HepG2 (cell line): ENCODE data around the gene FNDC3A. TPM values are rescaled to one million over a fixed set of nuclear protein-coding genes. Genes with fewer than 3 reads are reported as not detected.

Experiments used
- ATAC-seq: fragments of 200-7000 bp; cut with Tn5 transposase; 3 replicates; pipeline ENCODE4 v1.9.1; 2020; ENCODE audit warnings: mild to moderate bottlenecking, moderate library complexity
- BruUV-seq: library from RNA; stranded (reverse); fragments of 400-500 nt; replicated peaks from 2 replicates; lab custom pipeline; 2021; lab: Mats Ljungman, UMichigan
- CTCF ChIA-PET: fragments of 300-600 bp; formaldehyde crosslinking; extraction: SDS; loops from one replicate; lab custom pipeline; 2021; ENCODE audit warnings: low total read pairs, inconsistent platforms, low intra/inter-chr PET ratio; lab: Yijun Ruan, JAX
- POLR2A ChIA-PET: fragments of 350-600 bp; sonication (Branson Sonifier 250); formaldehyde crosslinking; loops from one replicate; lab custom pipeline; 2020; ENCODE audit warnings: antibody characterized with exemption, inconsistent platforms; lab: Yijun Ruan, JAX
- DNase-seq: peaks from one replicate; pipeline ENCODE4 v3.0.0-alpha.2; 2015; ENCODE audit warnings: low spot score
- FAIRE-seq: peaks from 3 replicates; lab custom pipeline; 2011; peaks lifted over from hg19 to GRCh38; lab: Jason Lieb, UNC
- H2AFZ ChIP-seq: one replicate; pipeline ENCODE4 v1.6.1; 2011; ENCODE audit warnings: low read length, inconsistent platforms
- H3K27ac ChIP-seq: fragments of 300-600 bp; 3 replicates; pipeline ENCODE4 v1.8.0; 2011; ENCODE audit warnings: mixed run types, mild to moderate bottlenecking, mixed read lengths, low read length, inconsistent platforms; ENCODE audit not compliant: insufficient read depth; ENCODE audit errors: extremely low read length
- H3K27me3 ChIP-seq, 2 experiments: fragments of 200-600 bp in 1 of 2; 2 replicates in 1 of 2; 3 replicates in 1 of 2; pipeline versions ENCODE4 v1.6.0 to v1.8.0; 2011; ENCODE audit warnings: low read length in 2 of 2, mild to moderate bottlenecking in 2 of 2, moderate library complexity in 2 of 2, inconsistent platforms in 1 of 2; ENCODE audit not compliant: insufficient read depth in 2 of 2, control insufficient read depth in 1 of 2
- H3K36me3 ChIP-seq, 2 experiments: fragments of 200-600 bp in 1 of 2; replicated peaks in 1 of 2; 2 replicates in 1 of 2; 3 replicates in 1 of 2; pipeline versions ENCODE4 v1.5.1 to v1.8.0; 2011; ENCODE audit warnings: low read length in 2 of 2, inconsistent platforms in 1 of 2; ENCODE audit not compliant: insufficient read depth in 2 of 2, control insufficient read depth in 1 of 2
- H3K4me1 ChIP-seq: 2 replicates; pipeline ENCODE4 v1.5.1; 2012; ENCODE audit warnings: low read length, inconsistent platforms; ENCODE audit not compliant: insufficient read depth
- H3K4me2 ChIP-seq: 2 replicates; pipeline ENCODE4 v1.6.0; 2011; ENCODE audit warnings: low read depth, low read length, inconsistent platforms
- H3K4me3 ChIP-seq, 3 experiments: fragments of 200-600 bp in 1 of 3; sonication (generic), shearing (Covaris generic) in 1 of 3; replicated peaks in 1 of 3; 2 replicates each; pipeline ENCODE4 v1.5.1; 2011 to 2016; ENCODE audit warnings: low read length in 3 of 3, inconsistent platforms in 2 of 3, low read depth in 2 of 3, mild to moderate bottlenecking in 2 of 3, control low read depth in 1 of 3, mixed read lengths in 1 of 3; ENCODE audit not compliant: insufficient read depth in 1 of 3
- H3K79me2 ChIP-seq: one replicate; pipeline ENCODE4 v1.6.1; 2011; ENCODE audit warnings: low read length, inconsistent platforms; ENCODE audit not compliant: insufficient read depth
- H3K9ac ChIP-seq: 2 replicates; pipeline ENCODE4 v1.6.0; 2011; ENCODE audit warnings: mild to moderate bottlenecking, low read depth, low read length, inconsistent platforms; ENCODE audit not compliant: insufficient read depth
- H3K9me3 ChIP-seq: 2 replicates; pipeline ENCODE4 v1.5.1; 2012; ENCODE audit warnings: mild to moderate bottlenecking, low read length
- H4K20me1 ChIP-seq: 2 replicates; pipeline ENCODE4 v1.6.0; 2011; ENCODE audit warnings: inconsistent platforms, mild to moderate bottlenecking, low read length, moderate library complexity; ENCODE audit not compliant: insufficient read depth
- CBX1 ChIP-seq: IDR thresholded peaks from one replicate; pipeline ENCODE4 v1.6.1; 2016; ENCODE audit warnings: antibody characterized with exemption, low read depth
- CREB1 ChIP-seq, 2 experiments: fragments of 450-650 bp in 1 of 2; IDR thresholded peaks; 2 replicates each; pipeline ENCODE4 v1.6.1; 2016 to 2017; ENCODE audit warnings: control low read depth in 1 of 2, mild to moderate bottlenecking in 1 of 2, missing compliant biosample characterization in 1 of 2, missing genetic modification characterization in 1 of 2
- CTCF ChIP-seq: sonication (generic); formaldehyde crosslinking; IDR thresholded peaks from 2 replicates; pipeline ENCODE4 v1.5.0; 2020; ENCODE audit warnings: mild to moderate bottlenecking, missing genetic modification reagents, moderate library complexity
- EHMT2 ChIP-seq: fragments of 200-600 bp; sonication (generic); IDR thresholded peaks from 2 replicates; pipeline ENCODE4 v1.7.0; 2017; ENCODE audit warnings: antibody characterized with exemption, low read depth, low read length, borderline replicate concordance
- HHEX ChIP-seq: IDR thresholded peaks from 2 replicates; pipeline ENCODE4 v1.6.1; 2016; ENCODE audit warnings: control low read depth
- SMC3 ChIP-seq: IDR thresholded peaks from 2 replicates; pipeline ENCODE4 v1.6.1; 2011; ENCODE audit warnings: low read length, improper control_type of control experiment
- STAG1 ChIP-seq: sonication (generic); formaldehyde crosslinking; IDR thresholded peaks from 2 replicates; pipeline ENCODE4 v1.4.0; 2020; ENCODE audit warnings: missing genetic modification reagents
- STAT5B ChIP-seq: sonication (generic); formaldehyde crosslinking; IDR thresholded peaks from 2 replicates; pipeline ENCODE4 v1.4.0; 2020; ENCODE audit warnings: missing genetic modification reagents
- ZNF780A ChIP-seq: sonication (generic); formaldehyde crosslinking; IDR thresholded peaks from 2 replicates; pipeline ENCODE4 v1.8.0; 2022; ENCODE audit warnings: mild to moderate bottlenecking, missing genetic modification reagents, moderate library complexity
- in situ Hi-C: cut with HindIII; loops from 2 replicates; pipeline ENCODE4 v1.10.0; 2017; ENCODE audit warnings: low pct_unique_long_range_greater_than_20kb; ENCODE audit not compliant: extremely low pct_ligation_motif_present
- intact Hi-C: fragments of 100-400 bp; cut with micrococcal nuclease; formaldehyde crosslinking; loops from one replicate; pipeline ENCODE4 v1.10.0; 2022; ENCODE audit not compliant: unreplicated experiment
- polyA plus RNA-seq, 8 experiments: library from polyadenylated mRNA; depleted of rRNA in 3 of 8; stranded (reverse) in 7 of 8; unstranded in 1 of 8; fragments of >200 nt; fragmentation: Illumina TruSeq in 4 of 8; extraction: Trizol in 4 of 8; gene quantifications; 2 replicates each; pipeline versions ENCODE4 v1.2.1 to v1.2.3, GENCODE V29; 2011 to 2016; ENCODE audit warnings: low read depth in 4 of 8, missing spikeins in 1 of 8, mixed read lengths in 1 of 8; ENCODE audit not compliant: insufficient read depth in 1 of 8
- total RNA-seq, 5 experiments: library from RNA; depleted of rRNA; stranded (reverse); fragments of >200 nt; fragmentation: Illumina TruSeq; extraction: Trizol; gene quantifications; 2 replicates each; pipeline ENCODE4 v1.2.3, GENCODE V29; 2016; ENCODE audit warnings: low read depth in 1 of 5

FNDC3A gene
- total and polyA plus RNA-seq, 2 of the 13 experiments (the other 11 are each of a cell fraction or from before 2014, with no cell fraction given), result 36.7 to 39.3 TPM

DNA sequence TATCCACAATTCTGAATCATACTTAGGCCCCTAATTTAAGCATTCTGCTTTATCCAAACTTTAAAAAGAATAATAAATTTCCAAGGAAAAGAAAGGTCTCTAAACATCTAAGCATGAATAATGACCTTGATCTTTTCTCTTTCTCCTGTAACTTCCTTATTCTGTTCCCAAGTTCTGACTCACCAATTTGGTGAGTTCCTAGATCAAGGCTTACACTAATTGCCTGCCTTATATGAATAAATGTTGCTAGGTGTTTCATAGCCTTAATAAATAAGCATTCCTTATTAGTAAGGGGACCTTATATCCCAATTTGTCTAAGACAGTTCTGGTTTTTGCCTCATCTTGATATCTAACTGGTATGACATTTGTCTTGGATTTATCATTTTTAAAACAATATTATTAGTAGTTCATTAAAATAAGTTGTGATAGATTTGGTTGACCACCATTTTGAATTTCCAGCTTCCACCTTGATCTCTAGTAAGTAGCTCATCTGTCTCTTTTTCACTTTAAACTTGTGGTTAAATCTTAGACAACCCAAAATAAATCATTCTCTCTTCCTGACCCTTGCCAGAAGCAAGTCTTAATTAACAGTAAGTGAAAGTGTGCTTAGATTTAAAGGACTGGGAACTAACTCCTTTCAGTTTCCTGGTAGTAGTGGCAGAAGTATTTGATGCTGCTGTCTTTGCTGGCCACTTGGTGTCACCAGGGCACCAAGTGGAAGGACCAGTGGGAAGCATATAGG lies 123.2 kb downstream of the FNDC3A start:
- intact Hi-C loops, result loop anchor here (2.0 kb wide), 1 partner anchor 182 kb away; no protein-coding TSS in a partner anchor
- CTCF ChIA-PET, result no interaction called here

More for the DNA sequence above, 123.2 kb downstream of the FNDC3A start:
- Histone ChIP-seq H3K4me2 (no peak overlapping the region), H3K79me2 (no peaks in the 10 kb centered on the region), H3K9ac (no peak overlapping the region), H3K36me3 (no peaks in the 10 kb centered on the region), H3K9me3 (no peaks in the 10 kb centered on the region), H3K27ac (no peak overlapping the region), H3K4me1 (peaks cover 22% of the 10 kb centered on the region; the same call in 1 of the 2 replicates), H3K27me3 (no peaks in the 10 kb centered on the region), H2AFZ (no peak overlapping the region), H3K4me3 (no peak overlapping the region), H4K20me1 (no peaks in the 10 kb centered on the region)
- in situ Hi-C loops, result loop anchor here (10.0 kb wide), 1 partner anchor 64 kb away; no protein-coding TSS in a partner anchor
- ATAC-seq, result peak; percentile 62
- no peak for FAIRE-seq
- BruUV-seq, result no TSS peak
- no peak for TF ChIP-seq STAT5B (CRISPR knock-in tag)
- TF ChIP-seq SMC3, result 0 out of 2 replicates have a peak, but pooled peaks have one; percentile 10
- TF ChIP-seq STAG1 (CRISPR knock-in tag), result peak; percentile 68
- no peak for TF ChIP-seq CBX1
- TF ChIP-seq CREB1 (IDR thresholded peaks at IDR 0.05), result no peak
- TF ChIP-seq CREB1 (CRISPR knock-in tag; IDR thresholded peaks at IDR 0.05), result 0 out of 2 replicates have a peak, but pooled peaks have one; percentile 6
- TF ChIP-seq CTCF, result peak; percentile 56
- TF ChIP-seq EHMT2, result no peak
- no peak for TF ChIP-seq ZNF780A (CRISPR knock-in tag)
- no peak for TF ChIP-seq HHEX (CRISPR knock-in tag)
- POLR2A ChIA-PET, result interaction anchor here (1.1 kb wide), 1 partner anchor 11 kb away, joined by 5 read pairs; no protein-coding TSS in a partner anchor
- DNase-seq, result no peak
